ENCODE results near the gene GRAP2.

DNA sequence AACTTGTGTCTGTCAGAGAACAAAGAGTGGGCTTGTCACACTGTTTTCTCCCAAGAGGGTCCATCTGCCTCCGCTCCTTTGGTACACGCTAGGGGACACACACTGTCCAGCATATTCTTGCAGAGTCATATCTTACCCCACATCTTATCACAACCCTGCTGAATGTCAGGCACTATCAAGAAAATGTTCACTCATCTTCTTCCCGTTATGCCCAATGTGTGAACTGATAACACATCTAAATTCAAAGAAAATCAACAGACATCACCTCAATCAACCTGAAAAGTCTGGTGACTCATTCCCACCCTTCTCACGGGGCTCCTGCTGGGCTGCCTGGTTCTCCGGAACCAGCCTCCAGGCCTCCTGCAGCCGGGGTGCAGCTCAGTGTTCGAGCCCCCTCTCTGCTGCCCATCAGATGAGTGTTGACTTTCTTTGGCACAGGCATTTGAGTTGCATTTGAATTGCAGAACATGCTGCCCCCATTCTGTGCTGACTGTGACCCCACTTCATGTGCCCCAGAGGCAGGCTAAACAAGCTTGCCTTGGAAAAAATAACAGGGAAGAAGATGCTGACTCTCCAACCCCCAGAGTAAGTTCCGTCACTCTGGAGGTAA, 19.4 kb downstream of the GRAP2 start:
- TF ChIP-seq, protein P1, sequence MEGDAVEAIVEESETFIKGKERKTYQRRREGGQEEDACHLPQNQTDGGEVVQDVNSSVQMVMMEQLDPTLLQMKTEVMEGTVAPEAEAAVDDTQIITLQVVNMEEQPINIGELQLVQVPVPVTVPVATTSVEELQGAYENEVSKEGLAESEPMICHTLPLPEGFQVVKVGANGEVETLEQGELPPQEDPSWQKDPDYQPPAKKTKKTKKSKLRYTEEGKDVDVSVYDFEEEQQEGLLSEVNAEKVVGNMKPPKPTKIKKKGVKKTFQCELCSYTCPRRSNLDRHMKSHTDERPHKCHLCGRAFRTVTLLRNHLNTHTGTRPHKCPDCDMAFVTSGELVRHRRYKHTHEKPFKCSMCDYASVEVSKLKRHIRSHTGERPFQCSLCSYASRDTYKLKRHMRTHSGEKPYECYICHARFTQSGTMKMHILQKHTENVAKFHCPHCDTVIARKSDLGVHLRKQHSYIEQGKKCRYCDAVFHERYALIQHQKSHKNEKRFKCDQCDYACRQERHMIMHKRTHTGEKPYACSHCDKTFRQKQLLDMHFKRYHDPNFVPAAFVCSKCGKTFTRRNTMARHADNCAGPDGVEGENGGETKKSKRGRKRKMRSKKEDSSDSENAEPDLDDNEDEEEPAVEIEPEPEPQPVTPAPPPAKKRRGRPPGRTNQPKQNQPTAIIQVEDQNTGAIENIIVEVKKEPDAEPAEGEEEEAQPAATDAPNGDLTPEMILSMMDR (IDR thresholded peaks at IDR 0.05), result no peak
- no peak for TF ChIP-seq POLR2A (IDR thresholded peaks at IDR 0.05)
